Measurements from ENCODE around the gene PLEKHA8. TPM values are rescaled to one million over a fixed set of nuclear protein-coding genes. Genes with fewer than 3 reads are reported as not detected.

PLEKHA8 gene
- total RNA-seq, 6 experiments from 2014 or later, result 2.7 to 8.1 (median 4.4) TPM

DNA sequence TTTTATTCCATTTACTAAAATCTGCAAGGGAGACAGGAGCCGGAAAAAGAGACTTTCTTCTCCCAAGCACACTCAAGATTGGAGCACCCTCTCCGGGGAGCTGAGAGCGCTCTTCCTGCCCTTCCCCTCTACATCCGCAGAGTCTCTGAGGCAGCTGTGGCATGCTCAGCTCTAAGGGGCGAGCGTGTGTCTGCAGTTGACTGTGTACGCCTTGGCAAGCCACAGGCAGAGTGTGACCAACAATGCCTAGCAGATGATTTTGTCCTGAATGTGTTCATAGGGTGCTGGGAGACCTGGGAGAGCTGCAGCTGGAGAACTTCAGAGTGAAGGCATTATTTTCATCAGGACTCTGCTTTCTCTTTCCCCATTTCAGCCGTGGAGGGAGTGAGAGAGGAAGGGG, 127.3 kb downstream of the PLEKHA8 start:
- no CpG with 5 or more reads among the region's 8 CpGs for WGBS (ENCODE audit: insufficient coverage, low coverage, low lambda C conversion rate, missing lambda C conversion rate)
- ATAC-seq (no peak), DNase-seq (no peak)
- Histone ChIP-seq H3K27me3 (no peaks in the 10 kb centered on the region), H3K4me1 (no peaks in the 10 kb centered on the region), H3K27ac (no peak overlapping the region), H3K36me3 (no peaks in the 10 kb centered on the region), H3K4me3 (no peak overlapping the region), H3K9me3 (no peaks in the 10 kb centered on the region)
- no peak for TF ChIP-seq POLR2A (IDR thresholded peaks at IDR 0.05)
- TF ChIP-seq, protein P1, sequence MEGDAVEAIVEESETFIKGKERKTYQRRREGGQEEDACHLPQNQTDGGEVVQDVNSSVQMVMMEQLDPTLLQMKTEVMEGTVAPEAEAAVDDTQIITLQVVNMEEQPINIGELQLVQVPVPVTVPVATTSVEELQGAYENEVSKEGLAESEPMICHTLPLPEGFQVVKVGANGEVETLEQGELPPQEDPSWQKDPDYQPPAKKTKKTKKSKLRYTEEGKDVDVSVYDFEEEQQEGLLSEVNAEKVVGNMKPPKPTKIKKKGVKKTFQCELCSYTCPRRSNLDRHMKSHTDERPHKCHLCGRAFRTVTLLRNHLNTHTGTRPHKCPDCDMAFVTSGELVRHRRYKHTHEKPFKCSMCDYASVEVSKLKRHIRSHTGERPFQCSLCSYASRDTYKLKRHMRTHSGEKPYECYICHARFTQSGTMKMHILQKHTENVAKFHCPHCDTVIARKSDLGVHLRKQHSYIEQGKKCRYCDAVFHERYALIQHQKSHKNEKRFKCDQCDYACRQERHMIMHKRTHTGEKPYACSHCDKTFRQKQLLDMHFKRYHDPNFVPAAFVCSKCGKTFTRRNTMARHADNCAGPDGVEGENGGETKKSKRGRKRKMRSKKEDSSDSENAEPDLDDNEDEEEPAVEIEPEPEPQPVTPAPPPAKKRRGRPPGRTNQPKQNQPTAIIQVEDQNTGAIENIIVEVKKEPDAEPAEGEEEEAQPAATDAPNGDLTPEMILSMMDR (IDR thresholded peaks at IDR 0.05), result no peak
- intact Hi-C loops (cut with DNase I), result no loop called here

DNA sequence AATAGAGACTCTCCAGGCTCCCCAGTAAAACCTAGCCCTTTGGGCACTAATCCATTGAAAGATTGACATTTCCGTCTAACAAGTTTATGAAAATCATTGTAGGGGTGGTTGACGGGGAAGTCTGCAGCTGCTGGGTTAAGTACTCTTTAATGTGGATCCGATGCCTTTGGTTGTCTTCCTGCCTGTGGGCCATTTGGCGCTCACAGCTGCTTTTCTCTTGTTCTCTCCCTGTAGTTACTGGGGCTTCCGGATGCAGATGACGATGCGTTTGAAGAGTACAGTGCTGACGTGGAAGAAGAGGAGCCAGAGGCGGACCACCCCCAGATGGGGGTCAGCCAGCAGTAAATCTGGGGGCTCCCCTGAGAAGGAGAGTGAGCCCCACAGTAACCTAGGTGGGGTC, 129.0 kb downstream of the PLEKHA8 start:
- intact Hi-C loops (cut with DNase I), result no loop called here
- no peaks in the 10 kb centered on the region for H3K27me3 ChIP-seq
- WGBS (ENCODE audit: insufficient coverage, low coverage, low lambda C conversion rate, missing lambda C conversion rate), result 93% methylated on average over 5 of the region's 9 CpGs

DNA sequence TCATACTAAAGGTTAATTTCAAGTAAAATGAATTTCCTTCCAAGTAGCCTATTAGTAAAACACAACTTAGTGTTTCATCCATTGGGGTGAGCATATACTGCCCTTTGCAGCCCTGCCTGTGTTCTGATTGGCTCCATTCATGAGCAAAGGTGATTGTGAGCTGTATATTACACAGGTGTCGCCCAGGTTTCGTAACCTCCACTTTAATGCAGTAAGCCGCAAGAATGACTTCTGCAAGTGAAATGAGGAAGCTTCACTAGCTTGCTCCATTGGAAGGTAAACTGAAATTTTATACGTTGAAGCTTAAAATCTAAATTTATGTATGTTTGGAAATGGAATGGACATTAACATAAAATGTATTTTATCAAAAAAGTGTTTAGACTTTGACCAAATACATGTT, 131.0 kb downstream of the PLEKHA8 start:
- H3K27ac ChIP-seq, result no peak overlapping the region
- WGBS (ENCODE audit: insufficient coverage, low coverage, low lambda C conversion rate, missing lambda C conversion rate), result 79% methylated on average over 4 of the region's 4 CpGs
- intact Hi-C loops (cut with DNase I), result no loop called here
- no peak for ATAC-seq
- no peaks in the 10 kb centered on the region for H3K27me3 ChIP-seq
- H3K4me1 ChIP-seq, result peaks cover 0 to 4% (median 0%) of the 10 kb centered on the region in 4 donors
- TF ChIP-seq, protein P1 (IDR thresholded peaks at IDR 0.05), result no peak
- TF ChIP-seq POLR2A (IDR thresholded peaks at IDR 0.05), result no peak
- H3K36me3 ChIP-seq, result no peaks in the 10 kb centered on the region
- no peaks in the 10 kb centered on the region for H3K9me3 ChIP-seq
- H3K4me3 ChIP-seq, result no peak overlapping the region
- DNase-seq, result no peak

More for the DNA sequence above, 129.0 kb downstream of the PLEKHA8 start:
- Histone ChIP-seq H3K27ac (no peak overlapping the region), H3K4me1 (no peaks in the 10 kb centered on the region), H3K36me3 (no peaks in the 10 kb centered on the region), H3K4me3 (no peak overlapping the region), H3K9me3 (no peaks in the 10 kb centered on the region)
- DNase-seq (no peak), ATAC-seq (no peak)
- TF ChIP-seq, protein P1 (IDR thresholded peaks at IDR 0.05), result no peak
- TF ChIP-seq POLR2A (IDR thresholded peaks at IDR 0.05), result no peak

DNA sequence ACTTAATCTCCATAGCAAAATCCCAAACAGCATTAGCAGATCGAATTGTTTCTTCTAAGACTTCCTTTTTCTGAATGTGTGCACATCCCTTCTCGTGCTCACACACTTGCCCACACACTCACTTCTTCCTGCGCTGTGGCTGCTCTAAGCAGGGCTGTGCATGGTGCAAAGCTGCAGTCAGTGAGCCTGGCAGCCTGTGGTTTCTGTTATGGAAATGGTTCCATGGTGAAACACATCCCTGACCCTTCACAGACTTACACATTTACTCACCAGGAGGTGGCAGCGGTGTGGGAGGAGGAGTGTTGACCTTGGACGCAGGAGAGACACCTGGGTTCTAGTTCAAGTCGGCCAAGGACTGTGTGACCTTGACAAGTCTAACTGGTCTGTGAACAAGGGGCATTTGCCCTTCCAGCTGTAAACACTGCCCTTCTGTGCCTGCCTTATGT, 131.5 kb downstream of the PLEKHA8 start:
- Histone ChIP-seq H3K36me3 (no peaks in the 10 kb centered on the region), H3K27ac (no peak overlapping the region), H3K4me3 (no peak overlapping the region), H3K9me3 (no peaks in the 10 kb centered on the region), H3K27me3 (no peaks in the 10 kb centered on the region), H3K4me1 (peaks cover 0 to 9% (median 2%) of the 10 kb centered on the region in 4 donors)
- intact Hi-C loops (cut with DNase I), result no loop called here
- ATAC-seq (peak; percentile 27 to 38 (median 36)), DNase-seq (no peak)
- no peak for TF ChIP-seq POLR2A (IDR thresholded peaks at IDR 0.05)
- TF ChIP-seq, protein P1 (IDR thresholded peaks at IDR 0.05), result peak in 1 of 4 donors; percentile 12
- WGBS (ENCODE audit: insufficient coverage, low coverage, low lambda C conversion rate, missing lambda C conversion rate), result 45% methylated on average over 6 of the region's 6 CpGs

DNA sequence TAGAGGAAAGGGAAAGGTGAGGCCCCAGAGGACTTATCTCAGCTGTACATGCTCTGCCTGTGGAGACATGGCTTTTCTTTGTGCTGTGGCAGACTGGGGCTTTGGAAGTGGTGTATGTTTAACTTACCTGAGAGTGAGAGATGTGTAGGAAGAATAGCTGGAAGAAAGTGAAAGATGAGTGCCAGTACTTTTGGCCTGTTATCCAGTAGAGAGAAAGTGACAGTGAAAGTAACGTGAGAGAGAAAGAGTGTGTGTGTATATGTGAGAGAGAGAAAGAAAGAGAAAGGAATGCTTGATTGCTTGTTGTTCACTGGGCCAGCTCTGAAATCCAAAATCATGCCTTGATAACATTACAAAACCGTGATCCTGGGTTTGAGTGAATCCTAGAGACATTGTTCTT, 132.1 kb downstream of the PLEKHA8 start:
- Histone ChIP-seq H3K4me1 (peaks cover 0 to 13% (median 5%) of the 10 kb centered on the region in 4 donors), H3K27ac (no peak overlapping the region), H3K9me3 (no peaks in the 10 kb centered on the region), H3K4me3 (no peak overlapping the region), H3K36me3 (no peaks in the 10 kb centered on the region), H3K27me3 (no peaks in the 10 kb centered on the region)
- ATAC-seq, result no peak
- TF ChIP-seq POLR2A (IDR thresholded peaks at IDR 0.05), result no peak
- TF ChIP-seq, protein P1 (IDR thresholded peaks at IDR 0.05), result no peak
- no peak for DNase-seq
- WGBS (ENCODE audit: insufficient coverage, low coverage, low lambda C conversion rate, missing lambda C conversion rate), result 79% methylated on average over 2 of the region's 2 CpGs
- intact Hi-C loops (cut with DNase I), result no loop called here

Measured in right lobe of liver (tissue), 6 donors.